G401 (cell line): ENCODE measurements around the gene PPP2R5D. TPM values are rescaled to one million over a fixed set of nuclear protein-coding genes. Genes with fewer than 3 reads are reported as not detected.

ENCODE experiments used
- DNase-seq: peaks from one replicate; pipeline ENCODE4 v3.0.0-alpha.2; 2015; ENCODE audit warnings: low spot score
- in situ Hi-C: cut with HindIII; loops from 2 replicates; pipeline ENCODE4 v1.10.0; 2016; ENCODE audit warnings: low sequenced_read_pairs, mixed read lengths
- total RNA-seq: library from RNA; depleted of rRNA; stranded (reverse); fragments of >200 nt; shearing (Covaris generic); gene quantifications from 2 replicates; pipeline ENCODE4 v1.2.3, GENCODE V29; 2014

Gene PPP2R5D
- total RNA-seq, 1 experiment from 2014 or later, result 71.0 TPM

DNA sequence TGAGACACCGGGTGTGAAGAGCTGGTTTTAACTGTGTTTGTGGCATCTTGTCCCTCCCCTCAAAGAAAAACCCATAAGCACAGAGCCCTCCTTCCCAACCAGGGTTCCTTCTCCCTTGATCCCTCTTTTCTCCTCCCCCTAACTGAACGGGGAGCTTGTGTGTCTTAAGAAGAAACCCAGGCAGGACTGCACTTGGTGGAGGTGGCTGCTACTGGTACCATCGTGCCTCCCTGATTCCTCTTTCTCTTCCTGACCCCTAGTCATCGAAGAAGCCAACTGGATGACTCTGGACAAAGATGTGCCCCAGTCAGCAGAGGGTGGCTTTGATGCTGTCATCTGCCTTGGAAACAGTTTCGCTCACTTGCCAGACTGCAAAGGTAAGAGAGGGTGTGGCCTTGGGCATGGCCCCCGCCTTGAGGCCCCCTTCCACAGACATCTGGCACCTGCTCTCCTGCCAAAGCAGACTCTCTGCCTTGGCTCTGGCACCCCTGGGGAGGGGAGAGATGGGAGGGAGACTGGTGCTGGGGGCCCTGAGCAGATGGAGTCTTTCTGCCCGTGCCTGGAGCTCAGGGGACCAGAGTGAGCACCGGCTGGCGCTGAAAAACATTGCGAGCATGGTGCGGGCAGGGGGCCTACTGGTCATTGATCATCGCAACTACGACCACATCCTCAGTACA, 21.7 kb upstream of the PPP2R5D start:
- DNase-seq, result no peak
- in situ Hi-C loops, result no loop called here

DNA sequence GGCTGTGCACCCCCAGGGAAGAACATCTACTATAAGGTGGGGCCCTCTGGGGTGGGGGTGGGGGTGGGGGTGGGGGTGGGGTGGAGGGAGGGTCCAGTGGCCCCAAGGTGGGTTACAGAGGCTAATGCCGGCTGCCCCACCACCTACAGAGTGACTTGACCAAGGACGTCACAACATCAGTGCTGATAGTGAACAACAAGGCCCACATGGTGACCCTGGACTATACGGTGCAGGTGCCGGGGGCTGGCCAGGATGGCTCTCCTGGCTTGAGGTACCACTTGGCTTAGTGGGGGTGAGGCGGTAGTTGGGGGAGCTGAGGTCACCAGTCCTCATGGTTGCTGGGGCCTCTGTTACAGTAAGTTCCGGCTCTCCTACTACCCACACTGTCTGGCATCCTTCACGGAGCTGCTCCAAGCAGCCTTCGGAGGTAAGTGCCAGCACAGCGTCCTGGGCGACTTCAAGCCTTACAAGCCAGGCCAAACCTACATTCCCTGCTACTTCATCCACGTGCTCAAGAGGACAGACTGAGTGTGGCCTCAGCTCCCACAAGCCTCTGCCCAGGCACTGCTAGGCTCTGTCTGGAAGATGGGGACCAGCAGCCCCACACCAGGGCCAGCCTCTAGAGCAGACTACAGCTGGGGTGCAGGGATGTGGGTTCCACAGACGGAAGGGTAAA, 21.1 kb upstream of the PPP2R5D start:
- in situ Hi-C loops, result no loop called here

DNA sequence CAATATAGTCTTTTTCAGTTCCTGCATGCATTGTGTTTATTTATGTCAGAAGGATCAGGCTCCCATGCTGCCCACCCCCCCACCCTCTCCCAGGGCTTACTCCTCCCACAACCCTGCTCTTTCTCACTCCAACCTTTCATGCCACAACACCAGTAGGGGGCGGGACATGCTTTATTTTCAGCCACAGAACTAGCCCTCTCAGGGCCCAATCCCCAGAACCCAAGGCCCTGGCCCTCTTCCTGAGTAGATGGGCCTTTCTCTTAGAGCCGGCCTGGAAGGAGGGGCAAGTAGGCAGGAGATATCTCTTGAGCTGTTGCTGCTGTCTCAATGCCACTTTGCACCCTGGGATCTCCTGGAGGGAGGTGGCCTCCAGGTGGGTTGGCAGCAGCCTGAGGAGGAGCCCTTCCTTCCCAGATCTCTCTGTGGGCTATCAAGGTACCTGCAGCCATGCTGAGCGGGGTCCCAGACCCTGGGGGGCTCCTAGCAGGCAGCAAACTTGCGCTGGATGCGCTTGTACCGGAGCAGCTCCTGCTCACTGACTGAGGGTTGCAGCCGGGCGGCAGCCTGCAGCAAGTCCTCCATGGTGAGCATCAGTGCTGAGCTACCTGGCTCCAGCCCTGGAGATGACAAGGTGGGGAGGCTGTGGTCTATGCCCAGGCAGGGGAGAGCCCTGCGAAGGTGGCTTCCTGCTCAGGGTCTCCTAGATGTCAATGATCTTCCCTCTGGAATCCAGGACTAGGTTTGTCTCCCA, 20.3 kb upstream of the PPP2R5D start:
- DNase-seq, result peak; percentile 42
- in situ Hi-C loops, result no loop called here

More for the DNA sequence above, 21.1 kb upstream of the PPP2R5D start:
- no peak for DNase-seq

DNA sequence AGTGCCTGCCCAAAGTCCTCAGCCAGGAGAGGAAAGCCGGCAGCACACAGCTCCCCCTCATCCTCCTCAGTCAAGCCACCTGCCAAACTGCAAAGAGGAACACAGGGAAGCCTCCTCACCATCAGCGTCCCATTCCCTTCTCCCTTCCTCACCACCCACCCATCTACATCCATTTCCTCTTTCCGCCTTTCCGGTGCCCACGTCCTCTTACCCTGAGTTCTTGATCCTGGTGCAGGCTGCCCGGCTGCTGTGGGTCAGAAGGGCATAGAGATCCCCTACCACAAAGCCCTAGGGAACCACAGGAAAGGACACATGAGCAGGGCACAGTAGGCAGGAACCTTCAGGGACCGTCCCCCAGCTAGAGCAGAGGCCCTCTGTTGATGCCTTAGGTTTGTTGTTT, 17.8 kb upstream of the PPP2R5D start:
- in situ Hi-C loops, result no loop called here
- no peak for DNase-seq

DNA sequence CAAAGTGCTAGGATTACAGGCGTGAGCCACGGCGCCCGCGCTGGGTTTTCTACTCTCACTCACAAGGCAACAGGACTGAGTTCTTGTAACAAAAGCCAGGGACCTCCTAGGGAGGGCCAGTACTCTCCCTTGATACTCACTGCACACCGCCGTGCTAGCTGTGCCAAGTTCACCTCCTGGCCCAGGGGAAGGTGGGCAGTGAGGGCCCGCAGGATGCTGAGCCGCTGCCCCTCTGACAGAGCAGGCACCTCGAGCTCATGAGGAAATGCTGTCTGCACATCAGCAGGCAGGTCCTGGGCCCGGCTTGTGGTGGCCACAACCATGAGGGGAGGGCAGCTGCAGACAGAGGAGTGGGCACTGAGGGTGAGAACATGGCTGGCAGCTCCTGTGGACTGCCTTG, 17.1 kb upstream of the PPP2R5D start:
- in situ Hi-C loops, result no loop called here
- DNase-seq, result no peak

DNA sequence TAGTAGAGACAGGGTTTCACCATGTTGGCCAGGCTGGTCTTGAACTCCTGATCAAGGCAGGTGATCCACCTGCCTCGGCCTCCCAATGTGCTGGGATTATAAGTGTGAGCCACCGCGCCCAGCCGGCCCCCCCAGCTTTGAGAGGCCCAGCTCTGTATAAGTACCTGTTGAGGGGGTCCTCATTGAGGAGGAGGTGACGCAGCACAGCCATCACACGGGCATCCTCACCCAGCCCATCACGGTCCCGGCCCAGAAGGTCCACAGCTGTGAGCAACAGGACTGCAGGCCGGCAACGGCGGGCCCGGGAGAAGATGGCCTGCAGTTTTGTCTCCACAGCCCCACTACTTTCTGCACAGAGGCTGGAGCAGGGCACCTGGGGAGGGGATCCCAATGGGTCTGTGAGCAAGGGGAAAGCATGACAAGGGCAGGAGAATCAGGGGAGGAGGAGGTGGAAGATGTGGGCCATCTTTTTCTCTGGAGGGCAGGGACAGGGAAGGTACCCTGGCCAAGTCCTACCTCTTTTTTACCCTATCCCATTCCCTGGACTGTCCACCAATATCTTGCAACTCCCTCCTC, 16.2 kb upstream of the PPP2R5D start:
- DNase-seq, result no peak
- in situ Hi-C loops, result no loop called here

DNA sequence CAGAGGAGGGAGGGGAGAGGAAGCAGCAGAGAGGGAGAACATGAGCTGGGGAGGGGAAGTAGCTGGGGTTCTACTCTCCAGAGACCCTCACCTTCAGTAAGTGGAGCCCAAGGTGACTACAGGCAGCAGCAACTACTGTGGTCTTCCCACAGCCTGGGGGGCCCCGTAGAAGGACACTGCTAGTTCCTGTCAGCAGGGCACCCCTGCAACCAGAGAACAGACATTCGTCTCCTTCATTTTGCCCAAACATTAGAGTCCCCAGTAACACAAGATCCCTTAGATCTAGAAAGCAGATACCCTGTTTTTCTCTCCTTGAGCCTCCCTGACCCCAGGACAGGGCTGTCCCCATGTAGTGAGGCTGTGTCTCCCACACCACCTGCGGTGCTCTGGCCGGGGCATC, 15.6 kb upstream of the PPP2R5D start:
- in situ Hi-C loops, result no loop called here
- no peak for DNase-seq

DNA sequence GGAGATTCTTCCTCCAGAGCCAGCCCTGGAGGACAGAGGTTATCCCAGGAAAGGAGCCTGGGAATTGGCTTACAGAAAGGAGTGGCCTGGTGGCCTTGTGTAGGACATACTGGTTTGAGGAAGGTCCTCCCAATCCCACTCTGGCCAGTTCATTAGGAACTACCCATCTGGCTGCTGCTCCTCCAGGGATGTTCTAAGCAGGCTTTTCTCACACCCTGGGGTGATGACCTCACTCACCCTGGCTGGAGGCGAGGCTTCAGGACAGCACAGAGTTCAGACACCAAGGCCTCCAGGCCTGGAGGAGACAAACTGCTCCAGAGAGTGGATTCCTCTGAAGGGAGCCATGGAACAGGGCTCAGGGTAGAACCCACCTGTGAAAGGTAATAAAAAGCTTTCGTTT, 14.9 kb upstream of the PPP2R5D start:
- in situ Hi-C loops, result no loop called here
- DNase-seq, result no peak

DNA sequence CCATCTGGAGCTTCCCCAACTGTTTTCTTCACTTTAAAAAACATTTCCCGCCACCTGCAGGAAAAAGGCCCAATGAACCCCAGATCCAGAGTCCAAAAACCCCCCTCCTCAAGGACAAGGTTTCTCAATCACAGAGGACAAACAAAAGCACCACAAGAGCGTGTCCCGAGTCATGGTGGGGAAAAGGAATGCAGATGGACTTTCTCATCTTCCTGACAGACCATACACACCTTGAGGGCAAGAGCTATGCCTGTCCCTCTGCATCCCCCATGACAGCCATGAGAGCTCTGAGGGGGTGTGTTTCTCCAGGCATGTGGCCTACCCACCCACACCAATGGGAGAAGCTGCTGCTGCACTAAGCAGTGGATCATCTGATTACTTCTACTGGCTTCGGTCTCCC, 14.4 kb upstream of the PPP2R5D start:
- DNase-seq, result no peak
- in situ Hi-C loops, result no loop called here

DNA sequence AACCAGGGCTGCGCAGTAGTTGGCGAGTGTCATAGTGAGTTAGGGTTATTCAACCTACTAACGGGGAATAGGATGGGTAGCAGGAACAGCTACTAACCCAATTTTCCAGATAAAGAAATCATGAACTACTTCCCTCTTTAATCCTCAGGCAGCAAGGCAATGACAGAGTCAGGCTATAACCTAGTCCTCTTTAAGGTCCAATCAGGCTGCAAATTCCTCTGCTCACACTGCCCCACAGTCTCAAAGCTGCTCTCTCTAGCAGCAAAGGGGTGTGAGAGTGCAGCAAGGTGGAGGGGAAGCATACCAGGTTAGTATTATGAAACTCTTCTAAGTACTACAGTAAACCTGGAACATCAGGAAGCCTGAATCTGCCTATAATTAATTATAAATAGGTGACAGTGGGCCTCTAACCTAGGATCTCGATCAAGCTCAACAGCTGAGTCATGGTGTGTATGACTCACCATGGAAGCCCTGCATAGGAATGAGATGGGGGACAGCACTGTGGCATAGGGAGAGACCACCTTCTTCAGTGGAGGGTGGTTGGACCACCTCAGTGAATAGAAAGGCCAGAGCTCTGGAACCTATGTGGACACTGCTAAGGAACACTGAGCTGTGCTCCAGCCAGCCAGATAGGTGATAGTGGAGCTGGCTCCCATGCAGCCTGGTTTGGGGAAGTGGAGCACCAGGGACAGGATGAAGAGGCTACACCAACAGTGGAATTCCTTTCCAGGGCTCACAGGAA, 13.3 kb upstream of the PPP2R5D start:
- no peak for DNase-seq

DNA sequence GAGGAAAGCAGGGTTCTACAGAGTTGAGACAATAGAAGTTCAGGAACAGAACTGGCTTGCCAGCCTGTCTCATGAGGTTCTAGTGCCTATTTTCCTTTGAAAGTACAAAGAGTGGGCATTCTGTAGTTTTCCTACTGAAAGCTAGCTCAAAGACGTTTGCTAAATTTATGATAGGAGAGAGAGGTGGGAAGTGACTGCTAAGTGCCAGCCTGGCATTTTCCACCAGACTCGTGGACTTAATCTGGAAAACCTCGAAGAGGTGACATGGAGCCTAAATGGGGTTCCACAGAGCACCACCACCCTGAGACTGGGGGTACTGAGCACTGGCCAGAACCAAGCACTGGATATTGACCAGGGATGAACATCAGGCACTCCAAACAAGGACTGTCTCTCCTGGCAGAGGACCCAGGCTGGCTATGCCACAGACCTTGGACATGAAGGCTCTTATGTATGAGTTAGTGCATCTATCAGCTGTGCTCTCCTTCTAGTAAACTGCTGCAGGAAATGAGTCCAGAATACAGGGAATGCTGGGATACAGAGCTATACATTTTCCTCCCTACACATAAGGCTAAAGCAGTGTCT, 12.5 kb upstream of the PPP2R5D start:
- no peak for DNase-seq
- in situ Hi-C loops, result no loop called here

More for the DNA sequence above, 13.3 kb upstream of the PPP2R5D start:
- in situ Hi-C loops, result no loop called here

DNA sequence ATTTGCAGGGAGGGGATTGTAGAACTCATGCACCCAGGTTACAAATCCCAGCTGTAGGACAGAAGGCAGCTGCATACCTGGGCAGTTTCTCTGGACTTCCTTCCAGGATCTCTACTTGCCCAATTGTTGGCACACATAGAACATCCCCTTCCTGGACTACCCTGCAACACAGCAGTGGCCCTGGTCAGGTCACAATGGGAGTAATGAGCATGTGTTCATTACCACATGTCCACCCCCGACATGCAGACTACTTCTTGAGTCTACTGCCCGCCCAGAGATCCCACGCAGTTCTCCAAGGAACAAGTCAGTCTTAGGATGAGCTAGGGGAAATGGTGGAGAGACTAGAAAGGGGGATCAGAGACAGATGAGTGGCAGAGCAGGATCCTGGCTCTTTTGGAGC, 10.4 kb upstream of the PPP2R5D start:
- no peak for DNase-seq
- in situ Hi-C loops, result no loop called here

DNA sequence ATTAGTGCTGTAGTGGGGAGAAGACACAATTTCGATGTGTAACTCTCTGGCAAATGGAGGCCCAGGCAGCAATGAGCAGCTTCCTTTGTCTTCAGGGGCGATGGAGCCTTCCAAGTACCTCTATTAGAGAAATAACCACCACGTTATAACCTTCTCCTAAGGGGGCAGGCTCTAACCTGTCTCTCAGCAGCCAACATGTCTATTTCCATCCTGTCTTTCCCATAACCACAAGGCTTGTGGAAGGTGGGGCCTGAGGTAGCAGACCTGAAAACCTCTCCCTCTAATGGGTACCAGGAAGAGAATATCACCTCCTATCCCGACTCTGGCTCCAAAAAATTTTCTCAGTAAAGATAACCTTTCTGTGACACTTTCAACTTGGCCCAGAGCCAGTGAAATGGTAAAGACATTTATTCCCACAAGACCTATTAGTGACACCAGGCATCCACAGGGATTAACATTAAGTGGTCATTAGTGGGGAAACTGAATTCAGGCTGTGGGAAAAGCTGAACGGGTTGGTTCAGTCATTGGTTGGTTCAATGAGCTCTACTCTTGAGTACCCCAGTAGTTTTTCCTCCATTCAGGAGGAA, 9.4 kb upstream of the PPP2R5D start:
- in situ Hi-C loops, result no loop called here

DNA sequence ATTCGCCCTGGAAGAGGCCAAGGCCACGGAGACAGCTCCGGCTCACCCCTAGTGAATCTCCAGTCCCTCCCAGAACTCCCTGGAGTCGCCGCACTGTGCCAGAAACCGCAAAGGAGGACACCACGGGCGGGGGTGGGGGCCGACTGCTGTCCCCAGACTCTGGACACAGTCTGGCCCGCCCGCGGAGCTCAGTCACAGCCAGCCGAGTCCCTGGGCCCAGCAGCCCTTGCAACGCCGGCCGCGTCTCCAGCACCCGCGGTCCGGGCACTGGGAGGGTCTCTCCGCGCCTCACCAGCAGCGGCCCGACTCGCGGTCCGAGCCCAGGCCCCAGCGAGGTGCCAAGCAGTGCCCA, 5.9 kb upstream of the PPP2R5D start:
- in situ Hi-C loops, result no loop called here
- peak; percentile 19 for DNase-seq

More for the DNA sequence above, 9.4 kb upstream of the PPP2R5D start:
- DNase-seq, result no peak

DNA sequence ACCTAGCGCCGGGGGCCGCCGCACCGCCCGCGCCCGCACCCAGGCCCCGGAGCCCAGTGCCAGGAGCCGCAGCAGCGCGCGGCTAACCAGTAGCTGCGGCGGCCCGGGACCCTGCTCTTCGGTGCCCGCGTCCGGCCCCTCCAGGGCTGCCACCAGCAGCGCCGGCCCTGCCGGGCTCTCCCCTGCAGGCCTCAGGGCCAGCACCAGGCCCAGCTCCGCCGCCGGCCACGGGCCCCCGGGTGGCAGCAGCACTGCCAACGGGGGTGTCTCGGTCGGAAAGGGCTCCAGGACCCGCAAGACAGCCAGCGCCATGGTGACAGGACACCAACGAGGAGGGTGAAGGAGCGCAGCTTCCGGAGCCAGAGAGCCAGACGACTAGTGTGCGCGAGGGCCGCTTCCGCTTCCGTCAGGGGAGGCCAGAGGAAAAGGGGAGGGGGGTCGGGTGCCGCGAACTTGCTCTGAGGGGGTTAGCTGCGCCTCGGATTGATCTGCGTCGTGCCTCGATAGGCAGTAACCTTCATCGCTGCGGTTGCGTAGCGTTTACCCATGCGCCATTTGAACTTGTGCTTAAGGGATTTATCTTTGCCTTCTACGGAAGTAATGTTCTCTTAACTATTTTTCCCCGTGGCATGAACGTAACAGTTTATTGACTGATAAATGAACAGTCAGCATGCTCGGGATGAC, 5.4 kb upstream of the PPP2R5D start, which contains the start of gene PEX6:
PEX6 (minus strand) TSS at position 343 of the 684 bp plus-strand sequence; CDS start at position 312, 31 bp downstream.
- in situ Hi-C loops, result no loop called here

DNA sequence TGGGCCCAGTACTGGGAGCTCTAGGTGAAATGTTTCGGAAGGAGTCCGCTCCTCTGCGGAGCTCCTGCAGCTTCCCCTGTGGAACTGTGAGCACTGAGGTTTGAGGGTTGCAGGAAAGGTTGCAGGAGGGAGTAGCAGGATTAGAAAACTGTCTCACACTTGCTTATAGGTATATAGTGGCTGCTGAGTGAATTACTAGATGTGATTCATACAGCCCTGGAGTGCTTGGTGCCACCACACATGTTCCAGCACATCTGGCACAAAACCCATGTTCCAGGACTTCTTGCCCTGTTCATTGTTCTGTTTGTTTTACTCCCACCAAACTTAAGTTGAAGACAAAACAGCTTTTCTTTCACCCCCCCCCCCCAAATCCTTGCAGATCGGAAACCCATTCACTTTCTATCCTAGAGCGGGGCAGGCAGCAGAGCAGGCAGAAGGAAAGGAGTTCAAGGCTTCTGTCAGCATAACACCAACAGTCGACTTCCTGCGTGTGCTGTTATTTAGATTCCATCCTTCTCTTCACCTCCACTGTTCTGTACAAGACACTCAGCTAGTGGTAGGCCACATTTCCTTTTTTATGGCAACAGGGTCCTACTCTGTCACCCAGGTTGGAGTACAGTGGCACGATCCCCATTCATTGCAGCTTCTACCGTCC, 4.7 kb upstream of the PPP2R5D start:
- DNase-seq, result no peak
- in situ Hi-C loops, result no loop called here

More for the DNA sequence above, 5.4 kb upstream of the PPP2R5D start, which contains the start of gene PEX6:
- peak; percentile 93 for DNase-seq

DNA sequence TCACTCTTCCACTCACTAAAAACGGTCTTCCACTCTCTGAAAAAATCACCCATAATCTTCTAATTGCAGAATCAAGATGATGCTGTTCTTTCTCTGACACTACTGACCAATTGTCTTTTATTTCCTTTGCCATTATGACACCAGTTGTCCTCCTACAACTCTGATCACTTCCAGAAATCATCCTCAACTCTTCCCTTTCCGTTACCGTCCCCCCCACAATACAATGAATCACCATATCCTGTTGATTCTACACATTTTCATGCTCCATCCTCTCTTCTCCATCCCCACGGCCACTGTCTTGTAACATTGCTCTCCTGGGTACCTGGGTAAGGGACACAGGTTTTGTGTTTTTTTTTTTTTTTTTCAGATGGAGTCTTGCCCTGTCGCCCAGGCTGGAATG, 2.5 kb upstream of the PPP2R5D start:
- in situ Hi-C loops, result no loop called here
- no peak for DNase-seq
